ENCODE data around the gene CLCN7. TPM values are rescaled to one million over a fixed set of nuclear protein-coding genes. Genes with fewer than 3 reads are reported as not detected.

CLCN7 gene
- total RNA-seq, 1 donor from 2014 or later, result 99.1 TPM

- H3K27ac Mint-ChIP-seq (ENCODE audit: unreplicated experiment), result no peak overlapping the region
- H3K27me3 Mint-ChIP-seq (ENCODE audit: unreplicated experiment), result peaks cover 1% of the 10 kb centered on the region
- H3K4me3 Mint-ChIP-seq (ENCODE audit: unreplicated experiment), result no peak overlapping the region
- no peak for DNase-seq (ENCODE audit: low spot score)
- H3K4me1 Mint-ChIP-seq (ENCODE audit: unreplicated experiment), result no peaks in the 10 kb centered on the region
- no peak for TF ChIP-seq CTCF (IDR thresholded peaks at IDR 0.05; ENCODE audit: unreplicated experiment)
- H3K36me3 Mint-ChIP-seq (ENCODE audit: low read depth, unreplicated experiment), result no peaks in the 10 kb centered on the region
- H3K9me3 Mint-ChIP-seq (ENCODE audit: unreplicated experiment), result no peaks in the 10 kb centered on the region
Measured at GRCh38 chr16:1430214-1430758, 44.5 kb downstream of the CLCN7 start.

- Mint-ChIP-seq H3K36me3 (ENCODE audit: low read depth, unreplicated experiment) (no peaks in the 10 kb centered on the region), H3K4me1 (ENCODE audit: unreplicated experiment) (no peaks in the 10 kb centered on the region), H3K4me3 (ENCODE audit: unreplicated experiment) (no peak overlapping the region), H3K27me3 (ENCODE audit: unreplicated experiment) (peaks cover 1% of the 10 kb centered on the region), H3K27ac (ENCODE audit: unreplicated experiment) (no peak overlapping the region), H3K9me3 (ENCODE audit: unreplicated experiment) (no peaks in the 10 kb centered on the region)
- no peak for DNase-seq (ENCODE audit: low spot score)
- no peak for TF ChIP-seq CTCF (IDR thresholded peaks at IDR 0.05; ENCODE audit: unreplicated experiment)
Measured at GRCh38 chr16:1429631-1430030, 45.2 kb downstream of the CLCN7 start.

- Mint-ChIP-seq H3K4me3 (ENCODE audit: unreplicated experiment) (no peak overlapping the region), H3K9me3 (ENCODE audit: unreplicated experiment) (no peaks in the 10 kb centered on the region), H3K4me1 (ENCODE audit: unreplicated experiment) (no peaks in the 10 kb centered on the region)
Measured at GRCh38 chr16:1429012-1429411, 45.8 kb downstream of the CLCN7 start.

GRCh38 chr16:1428511-1428910, 46.3 kb downstream of the CLCN7 start:
- TF ChIP-seq CTCF (IDR thresholded peaks at IDR 0.05; ENCODE audit: unreplicated experiment), result no peak
- Mint-ChIP-seq H3K4me1 (ENCODE audit: unreplicated experiment) (no peaks in the 10 kb centered on the region), H3K4me3 (ENCODE audit: unreplicated experiment) (no peak overlapping the region), H3K27ac (ENCODE audit: unreplicated experiment) (no peak overlapping the region), H3K9me3 (ENCODE audit: unreplicated experiment) (no peaks in the 10 kb centered on the region), H3K36me3 (ENCODE audit: low read depth, unreplicated experiment) (no peaks in the 10 kb centered on the region), H3K27me3 (ENCODE audit: unreplicated experiment) (peaks cover 1% of the 10 kb centered on the region)
- peak; percentile 67 for DNase-seq (ENCODE audit: low spot score)

More at GRCh38 chr16:1429012-1429411, 45.8 kb downstream of the CLCN7 start:
- H3K27ac Mint-ChIP-seq (ENCODE audit: unreplicated experiment), result no peak overlapping the region
- no peaks in the 10 kb centered on the region for H3K36me3 Mint-ChIP-seq (ENCODE audit: low read depth, unreplicated experiment)
- peaks cover 1% of the 10 kb centered on the region for H3K27me3 Mint-ChIP-seq (ENCODE audit: unreplicated experiment)
- no peak for TF ChIP-seq CTCF (IDR thresholded peaks at IDR 0.05; ENCODE audit: unreplicated experiment)
- DNase-seq (ENCODE audit: low spot score), result no peak

- Mint-ChIP-seq H3K27me3 (ENCODE audit: unreplicated experiment) (peaks cover 2% of the 10 kb centered on the region), H3K36me3 (ENCODE audit: low read depth, unreplicated experiment) (no peaks in the 10 kb centered on the region), H3K9me3 (ENCODE audit: unreplicated experiment) (no peaks in the 10 kb centered on the region), H3K4me3 (ENCODE audit: unreplicated experiment) (no peak overlapping the region), H3K4me1 (ENCODE audit: unreplicated experiment) (no peaks in the 10 kb centered on the region), H3K27ac (ENCODE audit: unreplicated experiment) (no peak overlapping the region)
- DNase-seq (ENCODE audit: low spot score), result no peak
- TF ChIP-seq CTCF (IDR thresholded peaks at IDR 0.05; ENCODE audit: unreplicated experiment), result no peak
Measured at GRCh38 chr16:1427473-1428461, 47.1 kb downstream of the CLCN7 start.

Data from endothelial cell (in vitro differentiated cells).